ENCODE results near the gene PIP. TPM values are rescaled to one million over a fixed set of nuclear protein-coding genes. Genes with fewer than 3 reads are reported as not detected.

Gene PIP
- polyA plus RNA-seq, 1 of the 3 experiments (the other 2 are of a cell fraction) = not detected

GRCh38 chr7:143129477-143129876, 2.4 kb upstream of the PIP start:
- ChIA-PET CTCF (no interaction called here), POLR2A (no interaction called here)
- H3K27me3 ChIP-seq (ENCODE audit: insufficient read depth) = no peaks in the 10 kb centered on the region; the same call in 1 of the 2 replicates
- TF ChIP-seq GATA2 (CRISPR knock-in tag; IDR thresholded peaks at IDR 0.05) = no peak
- TF ChIP-seq EZH2phosphoT487 (IDR thresholded peaks at IDR 0.05; ENCODE audit: borderline replicate concordance, low read depth) = no peak
- TF ChIP-seq TAF1 (IDR thresholded peaks at IDR 0.05; ENCODE audit: borderline replicate concordance, low read depth, low read length) = no peak
- no peak for TF ChIP-seq FOXJ3 (CRISPR knock-in tag; IDR thresholded peaks at IDR 0.05)
- no peak for TF ChIP-seq GABPA (IDR thresholded peaks at IDR 0.05; ENCODE audit: low read depth)
- no peak for TF ChIP-seq TEAD4 (IDR thresholded peaks at IDR 0.05; ENCODE audit: borderline replicate concordance, insufficient read depth)
- no peak for TF ChIP-seq NRF1 (IDR thresholded peaks at IDR 0.05; ENCODE audit: low read depth, low read length)
- TF ChIP-seq RFX5 (IDR thresholded peaks at IDR 0.05; ENCODE audit: low read length) = no peak
- no peak for TF ChIP-seq FOXM1 (IDR thresholded peaks at IDR 0.05; ENCODE audit: low read depth)
- no peak for TF ChIP-seq YY1 (IDR thresholded peaks at IDR 0.05; ENCODE audit: low read depth)
- no peak for TF ChIP-seq CTCF (IDR thresholded peaks at IDR 0.05)
- H3K4me1 ChIP-seq (ENCODE audit: control insufficient read depth in 1 of 2, insufficient read depth in 2 of 2, low read depth in 1 of 2, low read length in 1 of 2) = no peaks in the 10 kb centered on the region
- no peak for DNase-seq
- H3K4me2 ChIP-seq = no peak overlapping the region
- H3K9me3 ChIP-seq = no peaks in the 10 kb centered on the region
- no peak overlapping the region for H3K4me3 ChIP-seq (ENCODE audit: low read depth in 2 of 2, low read length in 1 of 2)
- H4K20me1 ChIP-seq (ENCODE audit: insufficient read depth) = no peaks in the 10 kb centered on the region
- H3K79me2 ChIP-seq (ENCODE audit: insufficient read depth) = no peaks in the 10 kb centered on the region
- no peak overlapping the region for H3K9ac ChIP-seq
- no peaks in the 10 kb centered on the region for H3F3A ChIP-seq (replicated peaks; ENCODE audit: insufficient read depth)
- H3K27ac ChIP-seq (ENCODE audit: low read depth in 2 of 2, low read length in 1 of 2) = no peak overlapping the region
- H2AFZ ChIP-seq (ENCODE audit: low read depth) = no peak overlapping the region
- H3K36me3 ChIP-seq (replicated peaks in 1 of 2; ENCODE audit: control insufficient read depth in 1 of 2, insufficient read depth in 2 of 2, low read length in 1 of 2) = no peaks in the 10 kb centered on the region
- no peaks in the 10 kb centered on the region; the same call in 1 of the 2 replicates for H3K9me2 ChIP-seq

GRCh38 chr7:143130541-143130940, 1.3 kb upstream of the PIP start:
- H3F3A ChIP-seq (replicated peaks; ENCODE audit: insufficient read depth) = no peaks in the 10 kb centered on the region
- no peak overlapping the region for H3K9ac ChIP-seq
- H4K20me1 ChIP-seq (ENCODE audit: insufficient read depth) = no peaks in the 10 kb centered on the region
- ChIA-PET POLR2A (no interaction called here), CTCF (no interaction called here)
- H3K27ac ChIP-seq (ENCODE audit: low read depth in 2 of 2, low read length in 1 of 2) = no peak overlapping the region
- H3K27me3 ChIP-seq (ENCODE audit: insufficient read depth) = no peaks in the 10 kb centered on the region; the same call in 1 of the 2 replicates
- no peak overlapping the region for H3K4me3 ChIP-seq (ENCODE audit: low read depth in 2 of 2, low read length in 1 of 2)
- TF ChIP-seq MXI1 (IDR thresholded peaks at IDR 0.05; ENCODE audit: low read depth, low read length) (no peak), GATA2 (CRISPR knock-in tag; IDR thresholded peaks at IDR 0.05) (no peak), RXRA (IDR thresholded peaks at IDR 0.05; ENCODE audit: borderline replicate concordance, low read depth) (no peak), EZH2phosphoT487 (IDR thresholded peaks at IDR 0.05; ENCODE audit: borderline replicate concordance, low read depth) (no peak), TAF1 (IDR thresholded peaks at IDR 0.05; ENCODE audit: borderline replicate concordance, low read depth, low read length) (no peak), MAX (IDR thresholded peaks at IDR 0.05; ENCODE audit: low read depth) (no peak), FOXJ3 (CRISPR knock-in tag; IDR thresholded peaks at IDR 0.05) (no peak)
- no peaks in the 10 kb centered on the region for H3K4me1 ChIP-seq (ENCODE audit: control insufficient read depth in 1 of 2, insufficient read depth in 2 of 2, low read depth in 1 of 2, low read length in 1 of 2)
- H3K4me2 ChIP-seq = no peak overlapping the region
- DNase-seq = no peak
- no peaks in the 10 kb centered on the region for H3K36me3 ChIP-seq (replicated peaks in 1 of 2; ENCODE audit: control insufficient read depth in 1 of 2, insufficient read depth in 2 of 2, low read length in 1 of 2)
- no peaks in the 10 kb centered on the region for H3K79me2 ChIP-seq (ENCODE audit: insufficient read depth)
- no peak overlapping the region for H2AFZ ChIP-seq (ENCODE audit: low read depth)
- no peaks in the 10 kb centered on the region for H3K9me3 ChIP-seq
- H3K9me2 ChIP-seq = no peaks in the 10 kb centered on the region; the same call in 1 of the 2 replicates
